Effector memory CD8-positive, alpha-beta T cell (primary cell): ENCODE data around the gene RAB28.

Source experiments
- ATAC-seq: fragments of 150-1000 bp; cut with Tn5 transposase; replicated peaks from 2 replicates; pipeline ENCODE4 v1.10.0; 2021; ENCODE audit warnings: mild to moderate bottlenecking, moderate library complexity
- DNase-seq, 3 experiments: peaks; one replicate each; pipeline ENCODE4 v3.0.0; 2021
- H3K27ac Mint-ChIP-seq, 2 donors: one replicate each; pipeline ENCODE4 v1.8.0; 2022; ENCODE audit warnings: mild to moderate bottlenecking in 2 of 2, mixed read lengths in 2 of 2, moderate library complexity in 2 of 2
- H3K27me3 Mint-ChIP-seq, 2 donors: one replicate each; pipeline ENCODE4 v1.8.0; 2022; ENCODE audit warnings: mixed read lengths in 2 of 2
- H3K36me3 Mint-ChIP-seq: one replicate; pipeline ENCODE4 v1.8.0; 2022; ENCODE audit warnings: mild to moderate bottlenecking, moderate library complexity, mixed read lengths; ENCODE audit not compliant: insufficient read depth
- H3K4me1 Mint-ChIP-seq, 2 donors: one replicate each; pipeline ENCODE4 v1.8.0; 2022; ENCODE audit warnings: low read depth in 2 of 2, mixed read lengths in 2 of 2
- H3K4me3 Mint-ChIP-seq, 2 donors: one replicate each; pipeline ENCODE4 v1.8.0; 2022; ENCODE audit warnings: mild to moderate bottlenecking in 2 of 2, mixed read lengths in 2 of 2, moderate library complexity in 2 of 2
- H3K9me3 Mint-ChIP-seq, 2 donors: one replicate each; pipeline ENCODE4 v1.8.0; 2022; ENCODE audit warnings: mixed read lengths in 2 of 2

The RAB28 gene

GRCh38 chr4:13461191-13461905 lies 22.8 kb downstream of the RAB28 start:
- DNase-seq: no peak
- H3K27ac Mint-ChIP-seq: peak overlapping the region in 1 of 2 donors; percentile 44
- no peaks in the 10 kb centered on the region for H3K9me3 Mint-ChIP-seq
- H3K27me3 Mint-ChIP-seq: no peaks in the 10 kb centered on the region
- no peak for ATAC-seq
- no peaks in the 10 kb centered on the region for H3K36me3 Mint-ChIP-seq
- no peak overlapping the region for H3K4me3 Mint-ChIP-seq
- H3K4me1 Mint-ChIP-seq: peaks cover 6 to 27% of the 10 kb centered on the region in 2 donors

DNA sequence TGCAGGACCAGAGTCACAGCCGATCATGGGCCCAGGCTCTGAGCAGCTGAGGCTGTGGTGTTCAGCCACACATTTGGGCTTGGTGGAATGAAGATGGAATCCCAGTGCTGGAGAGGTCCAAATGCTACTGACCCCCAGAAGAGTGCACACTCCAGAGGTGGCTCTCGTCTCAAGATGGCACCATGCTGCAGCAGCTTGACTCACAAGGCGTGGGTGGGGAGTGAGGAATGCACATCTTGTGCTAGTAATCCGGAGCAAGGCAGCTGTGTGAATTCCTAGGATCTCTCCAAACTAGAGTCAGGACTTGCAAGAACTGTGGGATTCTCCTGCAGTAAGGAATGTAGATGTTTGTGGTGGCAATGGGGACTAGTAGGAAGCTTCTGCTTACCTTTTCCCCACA lies 28.7 kb downstream of the RAB28 start:
- ATAC-seq (no peak), DNase-seq (no peak)
- Mint-ChIP-seq H3K4me3 (no peak overlapping the region), H3K27ac (no peak overlapping the region), H3K27me3 (no peaks in the 10 kb centered on the region), H3K9me3 (peaks cover 3 to 8% of the 10 kb centered on the region in 2 donors), H3K4me1 (peaks cover 5 to 21% of the 10 kb centered on the region in 2 donors), H3K36me3 (peaks cover 4% of the 10 kb centered on the region)

DNA sequence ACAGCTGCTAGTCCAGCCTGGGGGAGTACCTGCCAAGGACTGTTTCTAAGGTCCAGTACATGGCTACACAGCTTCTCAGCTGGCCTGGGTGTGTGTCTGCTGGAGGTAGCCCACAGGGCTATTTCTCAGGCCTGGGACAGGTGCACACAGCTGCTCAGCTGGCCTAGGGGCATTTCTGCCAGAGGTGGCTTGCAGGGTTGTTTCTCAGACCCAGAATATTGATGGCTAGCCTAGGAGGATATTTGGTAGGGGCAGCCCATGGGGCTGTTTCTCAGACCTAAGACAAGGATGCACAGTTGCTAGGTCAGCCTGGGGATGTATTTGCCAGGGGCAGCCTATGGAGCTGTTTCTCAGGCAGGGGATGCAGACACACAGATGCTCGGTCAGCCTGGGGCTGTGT lies 29.4 kb downstream of the RAB28 start:
- H3K4me3 Mint-ChIP-seq: no peak overlapping the region
- DNase-seq: no peak

GRCh38 chr4:13452927-13453579 lies 31.1 kb downstream of the RAB28 start:
- peak overlapping the region in 1 of 2 donors; percentile 32 for H3K4me3 Mint-ChIP-seq
- H3K9me3 Mint-ChIP-seq: peaks cover 3 to 8% of the 10 kb centered on the region in 2 donors
- H3K27ac Mint-ChIP-seq: peak overlapping the region in 1 of 2 donors; percentile 66
- ATAC-seq (peak; percentile 58), DNase-seq (no peak)
- peaks cover 5 to 16% of the 10 kb centered on the region in 2 donors for H3K4me1 Mint-ChIP-seq
- H3K27me3 Mint-ChIP-seq: no peaks in the 10 kb centered on the region
- H3K36me3 Mint-ChIP-seq: peaks cover 4% of the 10 kb centered on the region

More for the DNA sequence above, 29.4 kb downstream of the RAB28 start:
- no peak for ATAC-seq
- Mint-ChIP-seq H3K4me1 (peaks cover 5 to 21% of the 10 kb centered on the region in 2 donors), H3K36me3 (peaks cover 4% of the 10 kb centered on the region), H3K9me3 (peaks cover 3 to 8% of the 10 kb centered on the region in 2 donors), H3K27ac (no peak overlapping the region), H3K27me3 (no peaks in the 10 kb centered on the region)

DNA sequence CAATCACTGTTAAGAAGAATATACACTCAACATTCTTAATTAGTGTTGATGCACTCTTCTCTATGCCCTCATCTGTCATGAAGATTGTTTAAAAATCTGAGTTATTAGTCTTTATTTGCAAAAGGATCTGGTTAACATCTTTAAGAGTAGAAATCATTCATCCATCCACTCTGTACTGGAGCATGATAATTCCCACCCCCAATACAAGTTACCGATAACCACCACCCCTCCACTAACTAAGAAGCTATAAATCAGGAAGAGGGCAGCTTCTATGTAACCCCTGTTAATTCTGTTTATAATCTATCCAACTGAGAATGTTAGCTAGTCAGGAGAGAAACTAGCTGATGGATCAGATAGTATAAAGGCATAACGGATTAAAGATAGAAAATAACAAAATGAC lies 34.5 kb downstream of the RAB28 start:
- peaks cover 3 to 8% of the 10 kb centered on the region in 2 donors for H3K9me3 Mint-ChIP-seq
- ATAC-seq: no peak

GRCh38 chr4:13445841-13446790 lies 38.0 kb downstream of the RAB28 start:
- H3K4me3 Mint-ChIP-seq: no peak overlapping the region
- no peak overlapping the region for H3K27ac Mint-ChIP-seq
- H3K9me3 Mint-ChIP-seq: no peaks in the 10 kb centered on the region
- ATAC-seq (no peak), DNase-seq (no peak)
- peaks cover 2 to 5% of the 10 kb centered on the region in 2 donors for H3K4me1 Mint-ChIP-seq
- no peaks in the 10 kb centered on the region for H3K27me3 Mint-ChIP-seq
- peaks cover 3% of the 10 kb centered on the region for H3K36me3 Mint-ChIP-seq

More for the DNA sequence above, 34.5 kb downstream of the RAB28 start:
- Mint-ChIP-seq H3K36me3 (peaks cover 3% of the 10 kb centered on the region), H3K4me3 (no peak overlapping the region), H3K27ac (no peak overlapping the region), H3K4me1 (peaks cover 4 to 21% of the 10 kb centered on the region in 2 donors), H3K27me3 (no peaks in the 10 kb centered on the region)
- no peak for DNase-seq

GRCh38 chr4:13441506-13441905 lies 42.6 kb downstream of the RAB28 start:
- Mint-ChIP-seq H3K9me3 (peaks cover 0 to 9% of the 10 kb centered on the region in 2 donors), H3K36me3 (no peaks in the 10 kb centered on the region), H3K27ac (no peak overlapping the region), H3K27me3 (no peaks in the 10 kb centered on the region), H3K4me3 (no peak overlapping the region), H3K4me1 (peaks cover 4 to 15% of the 10 kb centered on the region in 2 donors)
- DNase-seq (no peak), ATAC-seq (no peak)

DNA sequence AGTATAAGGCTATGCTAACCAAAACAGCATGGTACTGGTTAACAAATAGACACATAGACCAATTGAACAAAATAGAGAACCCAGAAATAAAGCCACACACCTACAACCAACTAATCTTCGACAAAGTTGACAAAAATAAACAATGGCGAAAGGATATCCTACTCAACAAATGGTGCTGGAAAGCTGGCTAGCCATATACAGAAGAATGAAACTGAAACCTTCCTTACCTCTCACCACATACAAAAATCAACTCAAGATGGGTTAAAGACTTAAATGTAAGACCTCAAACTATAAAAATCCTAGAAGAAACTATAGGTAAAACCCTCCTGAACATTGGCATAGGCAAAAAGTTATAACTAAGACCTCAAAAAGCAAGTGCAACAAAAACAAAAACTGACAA lies 47.2 kb downstream of the RAB28 start:
- Mint-ChIP-seq H3K27ac (no peak overlapping the region), H3K27me3 (no peaks in the 10 kb centered on the region), H3K4me3 (no peak overlapping the region), H3K36me3 (no peaks in the 10 kb centered on the region), H3K9me3 (peaks cover 0 to 9% of the 10 kb centered on the region in 2 donors), H3K4me1 (peaks cover 26 to 44% of the 10 kb centered on the region in 2 donors)
- ATAC-seq (no peak), DNase-seq (no peak)

DNA sequence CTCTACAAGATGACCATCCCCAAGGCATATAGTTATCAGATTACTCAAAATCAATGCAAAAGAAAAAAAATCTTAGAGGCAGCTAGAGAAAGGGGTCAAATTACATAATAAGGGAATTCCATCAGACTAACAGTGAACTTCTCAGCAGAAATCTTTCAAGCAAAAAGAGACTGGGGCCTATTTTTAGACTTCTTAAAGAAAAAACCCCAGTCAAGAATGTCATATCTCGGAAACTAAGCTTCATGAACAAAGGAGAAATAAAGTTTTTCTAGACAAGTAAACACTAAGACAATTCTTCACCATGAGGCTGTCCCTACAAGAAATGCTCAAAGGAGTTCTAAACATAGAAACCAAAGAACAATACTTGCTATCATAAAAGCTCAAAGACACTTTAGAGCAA lies 51.7 kb downstream of the RAB28 start:
- H3K27me3 Mint-ChIP-seq: no peaks in the 10 kb centered on the region
- no peak for ATAC-seq
- H3K4me3 Mint-ChIP-seq: no peak overlapping the region
- H3K4me1 Mint-ChIP-seq: peaks cover 49 to 73% of the 10 kb centered on the region in 2 donors
- peaks cover 4% of the 10 kb centered on the region for H3K36me3 Mint-ChIP-seq
- peak overlapping the region in 1 of 2 donors; percentile 32 for H3K27ac Mint-ChIP-seq
- DNase-seq: no peak
- H3K9me3 Mint-ChIP-seq: peaks cover 0 to 8% of the 10 kb centered on the region in 2 donors

- no peak overlapping the region for H3K4me3 Mint-ChIP-seq
- H3K27ac Mint-ChIP-seq: peak overlapping the region; percentile 22 to 59
- peaks cover 0 to 7% of the 10 kb centered on the region in 2 donors for H3K9me3 Mint-ChIP-seq
- no peaks in the 10 kb centered on the region for H3K27me3 Mint-ChIP-seq
- peaks cover 5% of the 10 kb centered on the region for H3K36me3 Mint-ChIP-seq
- peaks cover 46 to 62% of the 10 kb centered on the region in 2 donors for H3K4me1 Mint-ChIP-seq
- ATAC-seq (no peak), DNase-seq (no peak)
Measured at GRCh38 chr4:13430834-13431568, 53.1 kb downstream of the RAB28 start.

GRCh38 chr4:13427599-13428325 lies 56.4 kb downstream of the RAB28 start:
- Mint-ChIP-seq H3K27ac (no peak overlapping the region), H3K4me1 (peaks cover 29 to 36% of the 10 kb centered on the region in 2 donors), H3K36me3 (peaks cover 8% of the 10 kb centered on the region), H3K9me3 (peaks cover 1 to 7% of the 10 kb centered on the region in 2 donors), H3K27me3 (no peaks in the 10 kb centered on the region), H3K4me3 (no peak overlapping the region)
- DNase-seq: no peak
- no peak for ATAC-seq

DNA sequence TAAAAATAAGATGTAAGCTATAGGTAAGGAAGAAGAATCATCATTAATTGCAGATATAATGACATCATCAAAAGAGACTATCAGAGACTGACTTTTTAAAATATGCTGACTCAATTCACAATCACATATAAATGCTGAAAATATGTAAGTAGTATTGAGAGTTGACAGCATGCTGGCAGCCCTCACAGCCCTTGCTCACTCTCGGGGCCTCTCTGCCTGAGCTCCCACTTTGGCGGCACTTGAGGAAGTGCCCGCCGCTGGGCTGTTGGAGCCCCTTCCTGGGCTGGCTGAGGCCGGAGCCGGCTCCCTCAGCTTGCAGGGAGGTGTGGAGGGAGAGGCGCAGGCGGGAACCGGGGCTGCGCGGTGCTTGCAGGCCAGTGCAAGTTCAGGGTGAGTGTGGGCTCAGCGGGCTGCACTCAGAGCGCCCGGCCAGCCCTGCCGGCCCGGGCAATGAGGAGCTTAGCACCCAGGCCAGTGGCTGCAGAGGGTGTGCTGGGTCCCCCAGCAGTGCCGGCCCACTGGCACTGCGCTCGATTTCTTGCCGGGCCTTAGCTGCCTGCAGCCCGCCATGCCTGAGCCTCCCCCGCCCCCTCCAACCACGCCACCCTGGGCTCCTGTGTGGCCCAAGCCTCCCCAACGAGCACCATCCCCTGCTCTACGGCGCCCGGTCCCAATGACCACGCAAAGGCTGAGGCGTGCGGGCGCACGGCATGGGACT lies 68.9 kb downstream of the RAB28 start:
- Mint-ChIP-seq H3K9me3 (peaks cover 0 to 8% of the 10 kb centered on the region in 2 donors), H3K36me3 (no peaks in the 10 kb centered on the region), H3K4me1 (peaks cover 18 to 41% of the 10 kb centered on the region in 2 donors), H3K27me3 (no peaks in the 10 kb centered on the region), H3K27ac (no peak overlapping the region), H3K4me3 (no peak overlapping the region)
- DNase-seq (no peak), ATAC-seq (no peak)
